IMR-90 (cell line): Measurements from ENCODE around the gene VTCN1. TPM values are rescaled to one million over a fixed set of nuclear protein-coding genes. Genes with fewer than 3 reads are reported as not detected.

ENCODE experiments used
- ATAC-seq: fragments of 200-7000 bp; cut with Tn5 transposase; 2 replicates; pipeline ENCODE4 v1.9.1; 2020; ENCODE audit warnings: low read depth, mild to moderate bottlenecking, moderate library complexity
- BruUV-seq: library from RNA; stranded (reverse); fragments of 400-500 nt; replicated peaks from 2 replicates; lab custom pipeline; 2021; lab: Mats Ljungman, UMichigan
- CTCF ChIA-PET: fragments of 300-600 bp; formaldehyde crosslinking; extraction: SDS; loops from one replicate; lab custom pipeline; 2021; ENCODE audit warnings: antibody characterized with exemption; lab: Yijun Ruan, JAX
- POLR2A ChIA-PET: fragments of 300-600 bp; sonication (Branson Sonifier 250); formaldehyde crosslinking; loops from one replicate; lab custom pipeline; 2022; ENCODE audit warnings: antibody characterized with exemption; ENCODE audit not compliant: unreplicated experiment; lab: Charles Lee
- DNase-seq: peaks from one replicate; pipeline ENCODE4 v3.0.0; 2013
- H2AFZ ChIP-seq: replicated peaks from 2 replicates; pipeline ENCODE3; 2013; ENCODE audit warnings: low read length, mild to moderate bottlenecking; ENCODE audit not compliant: poor library complexity
- H2AK5ac ChIP-seq: 2 replicates; pipeline ENCODE4 v1.6.1; 2013; ENCODE audit warnings: low read depth, low read length, inconsistent platforms
- H2AK9ac ChIP-seq: replicated peaks from 2 replicates; pipeline ENCODE3; 2013; ENCODE audit warnings: mild to moderate bottlenecking, low read depth, low read length, moderate library complexity; ENCODE audit not compliant: poor library complexity
- H2BK120ac ChIP-seq: 2 replicates; pipeline ENCODE4 v1.6.1; 2013; ENCODE audit warnings: low read depth, low read length, inconsistent platforms
- H2BK15ac ChIP-seq: 3 replicates; pipeline ENCODE4 v1.6.1; 2013; ENCODE audit warnings: low read depth, low read length, inconsistent platforms
- H2BK20ac ChIP-seq: 2 replicates; pipeline ENCODE4 v1.6.1; 2013; ENCODE audit warnings: low read depth, mild to moderate bottlenecking, inconsistent platforms, low read length, moderate library complexity
- H2BK5ac ChIP-seq: 2 replicates; pipeline ENCODE4 v1.6.1; 2013; ENCODE audit warnings: mild to moderate bottlenecking, low read depth, low read length, inconsistent platforms; ENCODE audit not compliant: poor library complexity, severe bottlenecking
- H3K14ac ChIP-seq: replicated peaks from 2 replicates; pipeline ENCODE4 v1.6.1; 2013; ENCODE audit warnings: low read depth, low read length, inconsistent platforms
- H3K18ac ChIP-seq: 2 replicates; pipeline ENCODE4 v1.6.1; 2013; ENCODE audit warnings: low read depth, low read length, control low read depth
- H3K23ac ChIP-seq: 2 replicates; pipeline ENCODE4 v1.6.1; 2013; ENCODE audit warnings: low read depth, low read length, inconsistent platforms
- H3K27ac ChIP-seq: 2 replicates; pipeline ENCODE4 v1.5.1; 2013; ENCODE audit warnings: mild to moderate bottlenecking, control low read depth, low read length; ENCODE audit not compliant: insufficient read depth
- H3K27me3 ChIP-seq: 2 replicates; pipeline ENCODE4 v1.6.1; 2013; ENCODE audit warnings: low read length; ENCODE audit not compliant: control insufficient read depth, insufficient read depth
- H3K36me3 ChIP-seq: 2 replicates; pipeline ENCODE4 v1.6.1; 2013; ENCODE audit warnings: low read length, mixed read lengths; ENCODE audit not compliant: control insufficient read depth, insufficient read depth
- H3K4ac ChIP-seq: 2 replicates; pipeline ENCODE4 v1.6.1; 2013; ENCODE audit warnings: low read depth, low read length, inconsistent platforms
- H3K4me1 ChIP-seq: 2 replicates; pipeline ENCODE4 v1.6.1; 2013; ENCODE audit warnings: low read length, mixed read lengths; ENCODE audit not compliant: control insufficient read depth, insufficient read depth
- H3K4me2 ChIP-seq: 2 replicates; pipeline ENCODE4 v1.6.1; 2013; ENCODE audit warnings: low read depth, mild to moderate bottlenecking, control low read depth, low read length, moderate library complexity
- H3K4me3 ChIP-seq: 2 replicates; pipeline ENCODE4 v1.5.1; 2013; ENCODE audit warnings: low read depth, mild to moderate bottlenecking, control low read depth, low read length, moderate library complexity; ENCODE audit not compliant: insufficient read depth
- H3K56ac ChIP-seq: 2 replicates; pipeline ENCODE4 v1.6.1; 2013; ENCODE audit warnings: low read length, inconsistent platforms; ENCODE audit not compliant: insufficient read depth; ENCODE audit errors: extremely low read depth
- H3K79me1 ChIP-seq, 2 experiments: 2 replicates each; pipeline ENCODE4 v1.6.1; 2013; ENCODE audit warnings: low read length in 2 of 2, inconsistent platforms in 1 of 2, low read depth in 1 of 2
- H3K9ac ChIP-seq: 2 replicates; pipeline ENCODE4 v1.6.1; 2013; ENCODE audit warnings: low read depth, low read length, control low read depth
- H3K9me1 ChIP-seq: 2 replicates; pipeline ENCODE4 v1.6.1; 2013; ENCODE audit warnings: low read length, inconsistent platforms; ENCODE audit not compliant: insufficient read depth
- H3K9me3 ChIP-seq: 2 replicates; pipeline ENCODE4 v1.6.1; 2013; ENCODE audit warnings: low read length; ENCODE audit not compliant: control insufficient read depth, insufficient read depth
- H4K20me1 ChIP-seq: 2 replicates; pipeline ENCODE4 v1.6.1; 2013; ENCODE audit warnings: low read length, inconsistent platforms; ENCODE audit not compliant: insufficient read depth
- H4K5ac ChIP-seq: 2 replicates; pipeline ENCODE4 v1.6.1; 2013; ENCODE audit warnings: mild to moderate bottlenecking, low read depth, low read length, control low read depth
- H4K8ac ChIP-seq, 2 experiments: 2 replicates each; pipeline ENCODE4 v1.6.1; 2013; ENCODE audit warnings: low read depth in 2 of 2, low read length in 2 of 2, control low read depth in 1 of 2, inconsistent platforms in 1 of 2
- H4K91ac ChIP-seq: 2 replicates; pipeline ENCODE4 v1.6.1; 2013; ENCODE audit warnings: low read depth, low read length, inconsistent platforms; ENCODE audit not compliant: insufficient read depth
- CHD1 ChIP-seq: IDR thresholded peaks from 2 replicates; pipeline ENCODE4 v1.6.1; 2012; ENCODE audit warnings: low read depth, low read length, improper control_type of control experiment
- MAFK ChIP-seq: IDR thresholded peaks from 2 replicates; pipeline ENCODE4 v1.6.1; 2012; ENCODE audit warnings: low read depth, low read length, improper control_type of control experiment
- MXI1 ChIP-seq: IDR thresholded peaks from 2 replicates; pipeline ENCODE4 v1.6.1; 2012; ENCODE audit warnings: low read depth, mild to moderate bottlenecking, low read length, moderate library complexity, borderline replicate concordance
- NFE2L2 ChIP-seq: fragments of 150-350 bp; IDR thresholded peaks from 2 replicates; pipeline ENCODE4 v1.6.1; 2016; ENCODE audit warnings: low read depth, mild to moderate bottlenecking, low read length
- RFX5 ChIP-seq: IDR thresholded peaks from 2 replicates; pipeline ENCODE4 v1.8.0; 2012; ENCODE audit warnings: low read depth, mild to moderate bottlenecking, low read length, moderate library complexity
- WGBS, 2 experiments: methylation state at CpG; one replicate each; pipeline versions ENCODE4 v1.1.5 to v1.1.7; 2013; ENCODE audit warnings: missing lambda C conversion rate in 2 of 2; ENCODE audit not compliant: insufficient read length in 1 of 2; ENCODE audit errors: extremely low coverage in 2 of 2; 5-methylcytosine and 5-hydroxymethylcytosine counted together
- dilution Hi-C: fragments of 300-500 bp; cut with HindIII; formaldehyde crosslinking; loops from one replicate; pipeline ENCODE4 v1.14.3; 2018; ENCODE audit warnings: low sequenced_read_pairs; ENCODE audit not compliant: unreplicated experiment
- in situ Hi-C: fragments of 300-500 bp; cut with MboI; formaldehyde crosslinking; loops from 3 replicates; pipeline ENCODE4 v1.14.3; 2019; ENCODE audit warnings: low sequenced_read_pairs, inconsistent platforms, mixed read lengths
- intact Hi-C: fragments of 100-400 bp; cut with micrococcal nuclease; formaldehyde crosslinking; loops from 2 replicates; pipeline ENCODE4 v1.10.0; 2022
- polyA plus RNA-seq, 3 experiments: library from polyadenylated mRNA; depleted of rRNA; stranded (reverse); fragments of >200 nt; gene quantifications; 2 replicates each; pipeline ENCODE4 v1.2.3, GENCODE V29; 2012; ENCODE audit warnings: low replicate concordance in 1 of 3
- total RNA-seq: library from RNA; depleted of rRNA; stranded (reverse); fragments of >200 nt; gene quantifications from 2 replicates; pipeline ENCODE4 v1.2.3, GENCODE V29; 2012
- TF ChIP-seq, protein P1 (sequence below): fragments of 150-350 bp; IDR thresholded peaks from 2 replicates; pipeline ENCODE4 v1.6.1; 2017; ENCODE audit warnings: mild to moderate bottlenecking, antibody characterized with exemption, low read length, low read depth
- TF ChIP-seq, protein P2 (sequence below): fragments of 150-350 bp; IDR thresholded peaks from 2 replicates; pipeline ENCODE4 v1.6.1; 2016; ENCODE audit warnings: low read depth, mild to moderate bottlenecking, low read length, moderate library complexity, borderline replicate concordance

Gene VTCN1
- total and polyA plus RNA-seq, 2 of the 4 experiments (the other 2 are of a cell fraction), result not detected

DNA sequence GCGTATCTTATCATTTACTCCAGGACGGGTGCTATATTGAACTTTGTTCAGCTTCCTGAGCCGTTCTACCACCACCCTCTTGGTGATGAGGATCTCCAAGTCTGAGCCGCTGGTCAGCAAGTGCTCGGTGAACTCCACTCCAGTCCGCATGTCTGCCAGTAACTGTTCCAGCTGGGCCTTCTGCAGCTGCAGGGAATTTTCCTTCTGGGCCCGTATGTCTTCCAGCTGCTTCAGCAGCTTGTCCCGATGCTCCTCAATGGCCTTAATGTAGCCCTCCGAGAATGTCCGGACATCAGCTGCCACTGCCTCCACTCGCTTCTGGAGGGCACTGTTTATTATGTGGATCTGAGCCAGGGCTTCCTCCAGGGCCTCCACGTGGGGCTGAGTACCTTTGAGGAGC lies 92.6 kb downstream of the VTCN1 start:
- DNase-seq (no peak), ATAC-seq (no peak)
- in situ Hi-C loops (no loop called here), dilution Hi-C loops (no loop called here), intact Hi-C loops (no loop called here)
- Histone ChIP-seq H2BK120ac (no peak overlapping the region), H4K20me1 (no peaks in the 10 kb centered on the region), H4K8ac (no peak overlapping the region), H3K27me3 (no peaks in the 10 kb centered on the region), H3K4me3 (no peak overlapping the region), H3K79me1 (peaks cover 5 to 9% of the 10 kb centered on the region in 2 experiments; a peak in 1 of 4 replicates), H3K9me3 (no peaks in the 10 kb centered on the region), H2BK15ac (no peak overlapping the region), H3K14ac (no peak overlapping the region), H3K4ac (no peak overlapping the region), H2BK20ac (no peak overlapping the region), H2AK9ac (no peak overlapping the region), H3K27ac (no peak overlapping the region), H3K9ac (no peak overlapping the region), H3K9me1 (peaks cover 5% of the 10 kb centered on the region; the same call in 1 of the 2 replicates), H3K4me2 (no peak overlapping the region), H3K23ac (no peak overlapping the region), H2AK5ac (no peak overlapping the region), H3K56ac (no peak overlapping the region), H4K91ac (no peak overlapping the region), H3K4me1 (peaks cover 8% of the 10 kb centered on the region; the same call in 1 of the 2 replicates), H2AFZ (no peak overlapping the region), H4K5ac (no peak overlapping the region), H3K36me3 (peaks cover 9% of the 10 kb centered on the region), H2BK5ac (no peak overlapping the region), H3K18ac (no peak overlapping the region)
- BruUV-seq, result no TSS peak
- POLR2A ChIA-PET, result no interaction called here
- WGBS, 2 experiments, result 85% methylated on average over 7 of the region's 12 CpGs; no CpG with 5 or more reads in 1 of the 2 experiments
- CTCF ChIA-PET, result interaction anchor here (1.1 kb wide), 1 partner anchor 10 kb away, joined by 3 read pairs; no protein-coding TSS in a partner anchor
- TF ChIP-seq NFE2L2 (no peak), CHD1 (no peak), RFX5 (no peak), MXI1 (no peak), MAFK (no peak)
- TF ChIP-seq, protein P1, sequence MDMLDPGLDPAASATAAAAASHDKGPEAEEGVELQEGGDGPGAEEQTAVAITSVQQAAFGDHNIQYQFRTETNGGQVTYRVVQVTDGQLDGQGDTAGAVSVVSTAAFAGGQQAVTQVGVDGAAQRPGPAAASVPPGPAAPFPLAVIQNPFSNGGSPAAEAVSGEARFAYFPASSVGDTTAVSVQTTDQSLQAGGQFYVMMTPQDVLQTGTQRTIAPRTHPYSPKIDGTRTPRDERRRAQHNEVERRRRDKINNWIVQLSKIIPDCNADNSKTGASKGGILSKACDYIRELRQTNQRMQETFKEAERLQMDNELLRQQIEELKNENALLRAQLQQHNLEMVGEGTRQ, result no peak
- TF ChIP-seq, protein P2, sequence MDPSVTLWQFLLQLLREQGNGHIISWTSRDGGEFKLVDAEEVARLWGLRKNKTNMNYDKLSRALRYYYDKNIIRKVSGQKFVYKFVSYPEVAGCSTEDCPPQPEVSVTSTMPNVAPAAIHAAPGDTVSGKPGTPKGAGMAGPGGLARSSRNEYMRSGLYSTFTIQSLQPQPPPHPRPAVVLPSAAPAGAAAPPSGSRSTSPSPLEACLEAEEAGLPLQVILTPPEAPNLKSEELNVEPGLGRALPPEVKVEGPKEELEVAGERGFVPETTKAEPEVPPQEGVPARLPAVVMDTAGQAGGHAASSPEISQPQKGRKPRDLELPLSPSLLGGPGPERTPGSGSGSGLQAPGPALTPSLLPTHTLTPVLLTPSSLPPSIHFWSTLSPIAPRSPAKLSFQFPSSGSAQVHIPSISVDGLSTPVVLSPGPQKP, result no peak
